GM21526 (cell line): ENCODE results near the gene RNF141.

ENCODE experiments used
- ATAC-seq: cut with Tn5 transposase; IDR thresholded peaks from one replicate; pipeline ENCODE4 v1.9.1; 2021; ENCODE audit warnings: moderate library complexity; ENCODE audit not compliant: unreplicated experiment, low FRiP score

Gene RNF141

GRCh38 chr11:10500757-10501684 lies 40.0 kb downstream of the RNF141 start:
- ATAC-seq: no peak

- ATAC-seq: no peak
Observed at GRCh38 chr11:10499874-10500601, 40.9 kb downstream of the RNF141 start.

- ATAC-seq: no peak
Observed at GRCh38 chr11:10499452-10499851, 41.5 kb downstream of the RNF141 start.

- no peak for ATAC-seq
Observed at GRCh38 chr11:10498426-10499250, 42.3 kb downstream of the RNF141 start.

- no peak for ATAC-seq
Observed at GRCh38 chr11:10498022-10498400, 43.0 kb downstream of the RNF141 start.

GRCh38 chr11:10497371-10498021 lies 43.5 kb downstream of the RNF141 start:
- ATAC-seq: no peak

- no peak for ATAC-seq
Observed at GRCh38 chr11:10496296-10496936, 44.6 kb downstream of the RNF141 start.

GRCh38 chr11:10495464-10495786 lies 45.6 kb downstream of the RNF141 start:
- ATAC-seq: no peak

GRCh38 chr11:10494636-10495463 lies 46.1 kb downstream of the RNF141 start:
- ATAC-seq: no peak

GRCh38 chr11:10493041-10493663 lies 47.8 kb downstream of the RNF141 start:
- no peak for ATAC-seq

GRCh38 chr11:10492084-10492483 lies 48.9 kb downstream of the RNF141 start:
- ATAC-seq: no peak

GRCh38 chr11:10490398-10491241 lies 50.4 kb downstream of the RNF141 start:
- ATAC-seq: no peak

- no peak for ATAC-seq
Observed at GRCh38 chr11:10490032-10490397, 51.0 kb downstream of the RNF141 start.

GRCh38 chr11:10488934-10489691 lies 51.9 kb downstream of the RNF141 start:
- ATAC-seq: no peak

- ATAC-seq: no peak
Observed at GRCh38 chr11:10488121-10488933, 52.7 kb downstream of the RNF141 start.

GRCh38 chr11:10487002-10487647 lies 53.9 kb downstream of the RNF141 start:
- ATAC-seq: no peak
